Keratinocyte (primary cell): Measurements from ENCODE around the gene GALNT9.

Source experiments
- CTCF ChIP-seq, 3 experiments: IDR thresholded peaks in 1 of 3; conservative IDR thresholded peaks in 1 of 3; optimal IDR thresholded peaks in 1 of 3; 2 replicates in 2 of 3; 3 replicates in 1 of 3; pipeline versions ENCODE3 to v1.5.1; 2011; ENCODE audit warnings: low read length in 3 of 3, mild to moderate bottlenecking in 3 of 3, moderate library complexity in 2 of 3, control low read depth in 1 of 3, inconsistent platforms in 1 of 3; ENCODE audit not compliant: insufficient read depth in 2 of 3; ENCODE audit errors: extremely low read depth in 1 of 3
- EZH2 ChIP-seq: IDR thresholded peaks from one replicate; pipeline ENCODE4 v1.6.1; 2012; ENCODE audit warnings: inconsistent platforms, mild to moderate bottlenecking, low read length, moderate library complexity

- TF ChIP-seq CTCF (optimal IDR thresholded peaks at IDR 0.05 in 1 of 3, IDR thresholded peaks at IDR 0.05 in 1 of 3, conservative IDR thresholded peaks at IDR 0.05 in 1 of 3; ENCODE audit: extremely low read depth in 1 of 3, insufficient read depth in 2 of 3, low read length in 3 of 3) (no peak), EZH2 (no peak)
Observed at GRCh38 chr12:132313182-132313581, 16.2 kb downstream of the GALNT9 start.
